ENCODE results near the gene SKIDA1.

SKIDA1 gene

GRCh38 chr10:21503542-21503941, 21.9 kb downstream of the SKIDA1 start:
- H3K4me3 ChIP-seq (ENCODE audit: low read depth, low read length): no peak overlapping the region
- no peak for DNase-seq (ENCODE audit: low read depth)

GRCh38 chr10:21502348-21502740, 23.1 kb downstream of the SKIDA1 start:
- TF ChIP-seq CTCF (IDR thresholded peaks at IDR 0.05; ENCODE audit: low read depth, low read length, missing control alignments): no peak
- H3K4me3 ChIP-seq (ENCODE audit: low read depth, low read length): no peak overlapping the region
- DNase-seq (ENCODE audit: low read depth): no peak

More at GRCh38 chr10:21503542-21503941, 21.9 kb downstream of the SKIDA1 start:
- TF ChIP-seq CTCF (IDR thresholded peaks at IDR 0.05; ENCODE audit: low read depth, low read length, missing control alignments): no peak

GRCh38 chr10:21501731-21502347, 23.6 kb downstream of the SKIDA1 start:
- DNase-seq (ENCODE audit: low read depth): no peak
- no peak overlapping the region for H3K4me3 ChIP-seq (ENCODE audit: low read depth, low read length)
- no peak for TF ChIP-seq CTCF (IDR thresholded peaks at IDR 0.05; ENCODE audit: low read depth, low read length, missing control alignments)

GRCh38 chr10:21501091-21501490, 24.4 kb downstream of the SKIDA1 start:
- DNase-seq (ENCODE audit: low read depth): no peak
- no peak overlapping the region for H3K4me3 ChIP-seq (ENCODE audit: low read depth, low read length)
- TF ChIP-seq CTCF (IDR thresholded peaks at IDR 0.05; ENCODE audit: low read depth, low read length, missing control alignments): no peak

GRCh38 chr10:21500578-21500910, 24.9 kb downstream of the SKIDA1 start:
- TF ChIP-seq CTCF (IDR thresholded peaks at IDR 0.05; ENCODE audit: low read depth, low read length, missing control alignments): no peak
- DNase-seq (ENCODE audit: low read depth): no peak
- H3K4me3 ChIP-seq (ENCODE audit: low read depth, low read length): peak overlapping the region; percentile 0; the same call in 1 of the 2 replicates

GRCh38 chr10:21499701-21500577, 25.5 kb downstream of the SKIDA1 start:
- H3K4me3 ChIP-seq (ENCODE audit: low read depth, low read length): peak overlapping the region; percentile 0; the same call in 1 of the 2 replicates
- no peak for DNase-seq (ENCODE audit: low read depth)
- no peak for TF ChIP-seq CTCF (IDR thresholded peaks at IDR 0.05; ENCODE audit: low read depth, low read length, missing control alignments)
